Hepatocyte (in vitro differentiated cells): ENCODE data around the gene MEA1. TPM values are rescaled to one million over a fixed set of nuclear protein-coding genes. Genes with fewer than 3 reads are reported as not detected.
A peak's percentile ranks its signal among the peaks of the same experiment; 100 is the strongest.

Experiments
- DNase-seq: peaks from one replicate; pipeline ENCODE4 v3.0.0-alpha.2; 2016; ENCODE audit warnings: low spot score
- H2AFZ ChIP-seq: fragments of 200-600 bp; sonication (generic); 2 replicates; pipeline ENCODE4 v1.6.0; 2016; ENCODE audit warnings: antibody characterized with exemption, mild to moderate bottlenecking
- H3K27ac ChIP-seq: fragments of 200-600 bp; sonication (generic); 2 replicates; pipeline ENCODE4 v1.5.1; 2016; ENCODE audit warnings: mild to moderate bottlenecking
- H3K27me3 ChIP-seq: fragments of 200-600 bp; sonication (generic); 2 replicates; pipeline ENCODE4 v1.6.1; 2016
- H3K36me3 ChIP-seq: fragments of 200-600 bp; sonication (generic); replicated peaks from 2 replicates; pipeline ENCODE4 v1.5.1; 2016; ENCODE audit warnings: low read depth; ENCODE audit not compliant: insufficient read depth
- H3K4me1 ChIP-seq: fragments of 200-600 bp; sonication (generic); 2 replicates; pipeline ENCODE4 v1.5.1; 2016; ENCODE audit warnings: mild to moderate bottlenecking, moderate library complexity; ENCODE audit not compliant: insufficient read depth
- H3K4me2 ChIP-seq: fragments of 200-600 bp; sonication (generic); 2 replicates; pipeline ENCODE4 v1.6.0; 2016
- H3K4me3 ChIP-seq: fragments of 200-600 bp; sonication (generic); 2 replicates; pipeline ENCODE4 v1.5.1; 2016; ENCODE audit warnings: mild to moderate bottlenecking
- H3K79me2 ChIP-seq: fragments of 200-600 bp; sonication (generic); 2 replicates; pipeline ENCODE4 v1.6.0; 2017; ENCODE audit warnings: mild to moderate bottlenecking
- H3K9me2 ChIP-seq: fragments of 200-600 bp; sonication (generic); replicated peaks from 2 replicates; pipeline ENCODE4 v1.6.0; 2017; ENCODE audit warnings: mild to moderate bottlenecking; ENCODE audit not compliant: insufficient read depth
- H3K9me3 ChIP-seq: fragments of 200-600 bp; sonication (generic); 2 replicates; pipeline ENCODE4 v1.5.1; 2016; ENCODE audit warnings: low read depth, mild to moderate bottlenecking
- H4K20me1 ChIP-seq: fragments of 200-600 bp; sonication (generic); 2 replicates; pipeline ENCODE4 v1.6.0; 2016; ENCODE audit warnings: mild to moderate bottlenecking; ENCODE audit not compliant: insufficient read depth, poor library complexity, severe bottlenecking
- CTCF ChIP-seq: fragments of 200-600 bp; sonication (generic); IDR thresholded peaks from 2 replicates; pipeline ENCODE4 v1.5.1; 2016; ENCODE audit warnings: antibody characterized with exemption, mild to moderate bottlenecking; ENCODE audit not compliant: poor library complexity
- EZH2 ChIP-seq: fragments of 200-600 bp; sonication (generic); IDR thresholded peaks from 2 replicates; pipeline ENCODE4 v1.6.1; 2016; ENCODE audit warnings: antibody characterized with exemption, mild to moderate bottlenecking, borderline replicate concordance
- EZH2phosphoT487 ChIP-seq: fragments of 200-600 bp; sonication (generic); IDR thresholded peaks from one replicate; pipeline ENCODE4 v1.6.1; 2018; ENCODE audit warnings: antibody characterized with exemption, mild to moderate bottlenecking, low read depth, moderate library complexity; ENCODE audit not compliant: unreplicated experiment, severe bottlenecking
- WGBS: methylation state at CpG from one replicate; pipeline ENCODE4 v1.1.6; 2016; ENCODE audit warnings: low lambda C conversion rate; ENCODE audit errors: missing lambda C conversion rate; 5-methylcytosine and 5-hydroxymethylcytosine counted together
- polyA plus RNA-seq: library from polyadenylated mRNA; unstranded; fragments of >200 nt; fragmentation: Nextera tagmentation; extraction: Ambion mirVana; gene quantifications from 2 replicates; pipeline ENCODE4 v1.2.1, GENCODE V29; 2016
- total RNA-seq: library from RNA; depleted of rRNA; stranded (reverse); fragments of >200 nt; gene quantifications from 2 replicates; pipeline ENCODE4 v1.2.3, GENCODE V29; 2014

The MEA1 gene
- total and polyA plus RNA-seq, 2 experiments from 2014 or later: 73.3 to 127 TPM

- no peak overlapping the region for H3K27ac ChIP-seq
- no peaks in the 10 kb centered on the region for H3K27me3 ChIP-seq
- TF ChIP-seq EZH2phosphoT487: no peak
- TF ChIP-seq EZH2: no peak
- TF ChIP-seq CTCF: no peak
- no peak overlapping the region for H3K4me2 ChIP-seq
- no peak overlapping the region for H2AFZ ChIP-seq
- DNase-seq: no peak
- H3K4me3 ChIP-seq: no peak overlapping the region
- no peaks in the 10 kb centered on the region for H3K9me3 ChIP-seq
- peaks cover 8% of the 10 kb centered on the region for H3K4me1 ChIP-seq
- H3K9me2 ChIP-seq: no peaks in the 10 kb centered on the region
- WGBS: 95% methylated on average over 6 of the region's 6 CpGs
- H4K20me1 ChIP-seq: no peaks in the 10 kb centered on the region
- no peaks in the 10 kb centered on the region for H3K36me3 ChIP-seq
- peaks cover 32% of the 10 kb centered on the region for H3K79me2 ChIP-seq
Measured at GRCh38 chr6:43011207-43011606, 2.5 kb downstream of the MEA1 start.

GRCh38 chr6:43009124-43009523, 4.6 kb downstream of the MEA1 start:
- Histone ChIP-seq H3K4me3 (no peak overlapping the region), H3K4me1 (peaks cover 2% of the 10 kb centered on the region), H3K27ac (no peak overlapping the region), H3K79me2 (peaks cover 13% of the 10 kb centered on the region), H3K4me2 (no peak overlapping the region), H3K9me3 (no peaks in the 10 kb centered on the region), H4K20me1 (no peaks in the 10 kb centered on the region), H3K9me2 (no peaks in the 10 kb centered on the region), H3K36me3 (no peaks in the 10 kb centered on the region), H2AFZ (no peak overlapping the region), H3K27me3 (no peaks in the 10 kb centered on the region)
- TF ChIP-seq EZH2: no peak
- no peak for TF ChIP-seq EZH2phosphoT487
- peak; percentile 49 for TF ChIP-seq CTCF
- DNase-seq: peak; percentile 63
- 64% methylated on average over 6 of the region's 6 CpGs for WGBS

GRCh38 chr6:43007126-43007525, 6.6 kb downstream of the MEA1 start:
- H3K27ac ChIP-seq: no peak overlapping the region
- no peaks in the 10 kb centered on the region for H3K79me2 ChIP-seq
- no peaks in the 10 kb centered on the region for H3K27me3 ChIP-seq
- no peak overlapping the region for H3K4me3 ChIP-seq
- WGBS: 93% methylated on average over 9 of the region's 9 CpGs
- no peak overlapping the region for H3K4me2 ChIP-seq
- no peaks in the 10 kb centered on the region for H3K36me3 ChIP-seq
- no peaks in the 10 kb centered on the region for H3K9me2 ChIP-seq
- H3K4me1 ChIP-seq: no peaks in the 10 kb centered on the region
- H4K20me1 ChIP-seq: no peaks in the 10 kb centered on the region
- DNase-seq: no peak
- H3K9me3 ChIP-seq: no peaks in the 10 kb centered on the region
- no peak overlapping the region for H2AFZ ChIP-seq
- TF ChIP-seq EZH2 (no peak), CTCF (no peak), EZH2phosphoT487 (no peak)

- H3K4me2 ChIP-seq: no peak overlapping the region
- no peaks in the 10 kb centered on the region for H4K20me1 ChIP-seq
- 96% methylated on average over 11 of the region's 11 CpGs for WGBS
- H3K27me3 ChIP-seq: no peaks in the 10 kb centered on the region
- no peak for TF ChIP-seq EZH2
- no peak for DNase-seq
- H3K4me1 ChIP-seq: no peaks in the 10 kb centered on the region
- H3K4me3 ChIP-seq: no peak overlapping the region
- H3K79me2 ChIP-seq: no peaks in the 10 kb centered on the region
- H2AFZ ChIP-seq: no peak overlapping the region
- no peaks in the 10 kb centered on the region for H3K36me3 ChIP-seq
- no peaks in the 10 kb centered on the region for H3K9me2 ChIP-seq
- H3K9me3 ChIP-seq: no peaks in the 10 kb centered on the region
- H3K27ac ChIP-seq: no peak overlapping the region
Measured at GRCh38 chr6:43006251-43006650, 7.5 kb downstream of the MEA1 start.
